Vagina (tissue), 2 donors: ENCODE measurements around the gene RAMACL. TPM values are rescaled to one million over a fixed set of nuclear protein-coding genes. Genes with fewer than 3 reads are reported as not detected.

ENCODE experiments used
- DNase-seq, 2 donors: peaks; one replicate each; pipeline ENCODE4 v3.0.0-alpha.2; 2017; ENCODE audit errors: extremely low spot score in 2 of 2
- H3K27ac ChIP-seq: fragments of 200-600 bp; sonication (generic); one replicate; pipeline ENCODE4 v1.5.1; 2019
- H3K27me3 ChIP-seq: fragments of 200-600 bp; sonication (generic); one replicate; pipeline ENCODE4 v1.5.1; 2019
- H3K36me3 ChIP-seq, 2 donors: fragments of 200-600 bp; sonication (generic); one replicate each; pipeline ENCODE4 v1.5.1; 2017 to 2019
- H3K4me1 ChIP-seq: fragments of 200-600 bp; sonication (generic); one replicate; pipeline ENCODE4 v1.5.1; 2019
- H3K4me3 ChIP-seq, 2 donors: fragments of 200-600 bp; sonication (generic); 1 replicate in 1 of 2; 2 replicates in 1 of 2; pipeline ENCODE4 v1.5.1; 2016 to 2019
- H3K9me3 ChIP-seq: fragments of 200-600 bp; sonication (generic); one replicate; pipeline ENCODE4 v1.5.1; 2019
- POLR2A ChIP-seq, 2 donors: fragments of 450-650 bp; IDR thresholded peaks; one replicate each; pipeline ENCODE4 v1.6.1; 2017; ENCODE audit warnings: antibody characterized with exemption in 2 of 2, mild to moderate bottlenecking in 2 of 2, moderate library complexity in 2 of 2
- POLR2AphosphoS5 ChIP-seq, 2 donors: sonication (generic); formaldehyde crosslinking; IDR thresholded peaks; one replicate each; pipeline ENCODE4 v1.9.0; 2017; ENCODE audit warnings: antibody characterized with exemption in 2 of 2, mild to moderate bottlenecking in 2 of 2, low read depth in 1 of 2; ENCODE audit not compliant: insufficient read depth in 1 of 2
- intact Hi-C: fragments of 100-400 bp; cut with DNase I; formaldehyde crosslinking; loops from one replicate; pipeline ENCODE4 v1.15.1; 2023
- total RNA-seq: library from RNA; depleted of rRNA; stranded (reverse); fragments of >200 nt; gene quantifications from one replicate; pipeline ENCODE4 v1.2.3, GENCODE V29; 2016
- TF ChIP-seq, protein P1 (sequence below), 3 experiments: fragments of 450-650 bp in 2 of 3; fragments of 200-600 bp in 1 of 3; sonication (generic) in 1 of 3; IDR thresholded peaks; one replicate each; pipeline ENCODE4 v1.5.1; 2017 to 2019; ENCODE audit warnings: antibody characterized with exemption in 3 of 3, mild to moderate bottlenecking in 2 of 3, moderate library complexity in 2 of 3

The RAMACL gene
- total RNA-seq, 1 donor from 2014 or later, result 2.2 TPM

DNA sequence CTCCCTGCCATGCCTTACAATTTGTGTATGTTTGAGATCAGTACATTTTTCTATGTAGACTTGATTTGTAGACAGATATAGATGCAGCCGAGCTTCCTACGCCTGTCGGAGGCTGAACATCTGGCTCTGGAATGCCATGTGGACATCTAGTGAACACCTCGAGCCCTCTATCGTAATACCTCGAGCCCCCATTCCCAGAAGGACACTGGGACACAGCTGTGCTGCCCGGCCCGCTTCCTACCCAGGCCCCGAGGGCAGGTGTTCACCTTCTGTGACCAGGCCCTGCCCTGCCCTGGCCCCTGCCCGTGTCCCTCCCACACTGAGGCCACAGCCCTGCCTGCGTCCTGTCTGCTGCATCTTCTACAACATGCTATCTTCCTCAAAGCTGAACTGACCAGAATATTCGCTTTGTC, 27.7 kb upstream of the RAMACL start:
- peak in 1 of 2 donors; percentile 67 for DNase-seq
- TF ChIP-seq POLR2AphosphoS5 (IDR thresholded peaks at IDR 0.05; ENCODE audit: insufficient read depth in 1 of 2, low read depth in 1 of 2), result no peak
- TF ChIP-seq, protein P1, sequence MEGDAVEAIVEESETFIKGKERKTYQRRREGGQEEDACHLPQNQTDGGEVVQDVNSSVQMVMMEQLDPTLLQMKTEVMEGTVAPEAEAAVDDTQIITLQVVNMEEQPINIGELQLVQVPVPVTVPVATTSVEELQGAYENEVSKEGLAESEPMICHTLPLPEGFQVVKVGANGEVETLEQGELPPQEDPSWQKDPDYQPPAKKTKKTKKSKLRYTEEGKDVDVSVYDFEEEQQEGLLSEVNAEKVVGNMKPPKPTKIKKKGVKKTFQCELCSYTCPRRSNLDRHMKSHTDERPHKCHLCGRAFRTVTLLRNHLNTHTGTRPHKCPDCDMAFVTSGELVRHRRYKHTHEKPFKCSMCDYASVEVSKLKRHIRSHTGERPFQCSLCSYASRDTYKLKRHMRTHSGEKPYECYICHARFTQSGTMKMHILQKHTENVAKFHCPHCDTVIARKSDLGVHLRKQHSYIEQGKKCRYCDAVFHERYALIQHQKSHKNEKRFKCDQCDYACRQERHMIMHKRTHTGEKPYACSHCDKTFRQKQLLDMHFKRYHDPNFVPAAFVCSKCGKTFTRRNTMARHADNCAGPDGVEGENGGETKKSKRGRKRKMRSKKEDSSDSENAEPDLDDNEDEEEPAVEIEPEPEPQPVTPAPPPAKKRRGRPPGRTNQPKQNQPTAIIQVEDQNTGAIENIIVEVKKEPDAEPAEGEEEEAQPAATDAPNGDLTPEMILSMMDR (IDR thresholded peaks at IDR 0.05), result no peak
- TF ChIP-seq POLR2A (IDR thresholded peaks at IDR 0.05), result no peak
- no peak overlapping the region for H3K4me3 ChIP-seq
- H3K27ac ChIP-seq, result no peak overlapping the region
- H3K4me1 ChIP-seq, result peaks cover 16% of the 10 kb centered on the region
- H3K27me3 ChIP-seq, result no peaks in the 10 kb centered on the region
- no peaks in the 10 kb centered on the region for H3K9me3 ChIP-seq
- H3K36me3 ChIP-seq, result peaks cover 0 to 3% of the 10 kb centered on the region in 2 donors
- intact Hi-C loops, result no loop called here

DNA sequence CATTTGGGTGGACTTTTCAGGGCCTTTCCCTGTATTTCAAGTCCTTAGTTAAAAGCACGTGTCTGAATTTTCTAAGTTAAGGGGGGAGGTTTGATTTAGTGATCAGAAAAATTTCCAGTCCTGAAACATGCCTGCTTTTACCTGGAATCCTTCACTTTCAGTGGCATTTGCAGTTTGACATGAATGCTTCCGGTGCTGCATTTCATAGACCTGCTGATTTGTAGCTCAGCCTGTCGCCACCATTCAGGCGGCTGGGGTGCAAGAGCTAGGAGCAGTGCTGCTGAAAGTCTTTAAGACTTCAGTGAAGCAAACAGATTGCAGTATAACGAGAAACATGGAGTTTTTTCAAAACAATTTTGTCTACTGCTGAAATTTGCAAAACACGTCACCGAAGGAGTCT, 26.5 kb upstream of the RAMACL start:
- no peak for TF ChIP-seq POLR2AphosphoS5 (IDR thresholded peaks at IDR 0.05; ENCODE audit: insufficient read depth in 1 of 2, low read depth in 1 of 2)
- no peak for TF ChIP-seq POLR2A (IDR thresholded peaks at IDR 0.05)
- TF ChIP-seq, protein P1 (IDR thresholded peaks at IDR 0.05), result no peak
- no peak overlapping the region for H3K4me3 ChIP-seq
- H3K4me1 ChIP-seq, result peaks cover 9% of the 10 kb centered on the region
- no peaks in the 10 kb centered on the region for H3K36me3 ChIP-seq
- H3K9me3 ChIP-seq, result no peaks in the 10 kb centered on the region
- intact Hi-C loops, result no loop called here
- peak in 1 of 2 donors; percentile 25 for DNase-seq
- H3K27ac ChIP-seq, result no peak overlapping the region
- no peaks in the 10 kb centered on the region for H3K27me3 ChIP-seq

- TF ChIP-seq POLR2A (IDR thresholded peaks at IDR 0.05) (no peak), POLR2AphosphoS5 (IDR thresholded peaks at IDR 0.05; ENCODE audit: insufficient read depth in 1 of 2, low read depth in 1 of 2) (no peak)
- TF ChIP-seq, protein P1 (IDR thresholded peaks at IDR 0.05), result no peak
- no peaks in the 10 kb centered on the region for H3K27me3 ChIP-seq
- no peak overlapping the region for H3K4me3 ChIP-seq
- no peaks in the 10 kb centered on the region for H3K36me3 ChIP-seq
- intact Hi-C loops, result no loop called here
- H3K27ac ChIP-seq, result no peak overlapping the region
- peak in 1 of 2 donors; percentile 52 for DNase-seq
- no peaks in the 10 kb centered on the region for H3K9me3 ChIP-seq
- peaks cover 9% of the 10 kb centered on the region for H3K4me1 ChIP-seq
Measured at GRCh38 chr6:166612471-166612881, 26.0 kb upstream of the RAMACL start.

GRCh38 chr6:166611631-166612030, 25.2 kb upstream of the RAMACL start:
- TF ChIP-seq, protein P1 (IDR thresholded peaks at IDR 0.05), result no peak
- TF ChIP-seq POLR2A (IDR thresholded peaks at IDR 0.05) (no peak), POLR2AphosphoS5 (IDR thresholded peaks at IDR 0.05; ENCODE audit: insufficient read depth in 1 of 2, low read depth in 1 of 2) (no peak)
- peaks cover 9% of the 10 kb centered on the region for H3K4me1 ChIP-seq
- no peak overlapping the region for H3K4me3 ChIP-seq
- H3K27ac ChIP-seq, result no peak overlapping the region
- no peaks in the 10 kb centered on the region for H3K27me3 ChIP-seq
- intact Hi-C loops, result no loop called here
- no peaks in the 10 kb centered on the region for H3K9me3 ChIP-seq
- peak in 1 of 2 donors; percentile 28 for DNase-seq
- no peaks in the 10 kb centered on the region for H3K36me3 ChIP-seq

DNA sequence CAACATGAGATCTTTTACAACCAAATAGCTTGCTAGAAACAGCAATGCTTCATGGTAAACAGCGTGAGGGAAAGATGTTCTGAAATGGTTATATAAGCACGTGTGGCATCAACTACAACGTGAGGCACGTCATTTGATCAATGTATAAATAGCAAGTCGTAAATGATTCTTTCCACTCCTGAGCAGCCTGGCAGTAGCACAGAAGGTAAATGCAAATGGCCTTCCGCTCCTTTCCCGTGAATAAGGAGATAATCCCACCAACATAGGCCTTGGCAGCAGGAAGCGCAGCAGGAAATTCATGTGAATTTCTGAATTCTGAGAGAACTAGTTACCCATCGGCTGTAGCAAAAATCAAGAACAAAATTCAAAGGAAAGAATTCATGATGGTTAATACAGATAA, 23.6 kb upstream of the RAMACL start:
- no peak for DNase-seq
- H3K4me1 ChIP-seq, result peaks cover 9% of the 10 kb centered on the region
- H3K36me3 ChIP-seq, result no peaks in the 10 kb centered on the region
- H3K4me3 ChIP-seq, result no peak overlapping the region
- intact Hi-C loops, result no loop called here
- TF ChIP-seq POLR2A (IDR thresholded peaks at IDR 0.05), result no peak
- TF ChIP-seq POLR2AphosphoS5 (IDR thresholded peaks at IDR 0.05; ENCODE audit: insufficient read depth in 1 of 2, low read depth in 1 of 2), result no peak
- TF ChIP-seq, protein P1 (IDR thresholded peaks at IDR 0.05), result no peak
- no peaks in the 10 kb centered on the region for H3K27me3 ChIP-seq
- H3K9me3 ChIP-seq, result no peaks in the 10 kb centered on the region
- H3K27ac ChIP-seq, result no peak overlapping the region
